B cell (primary cell): Measurements from ENCODE around the gene DYRK1A. TPM values are rescaled to one million over a fixed set of nuclear protein-coding genes. Genes with fewer than 3 reads are reported as not detected.

Source experiments
- ATAC-seq: fragments of 200-7000 bp; cut with Tn5 transposase; one replicate; pipeline ENCODE4 v1.10.0; 2021; ENCODE audit warnings: low read depth, mild to moderate bottlenecking, moderate number of reproducible peaks, moderate library complexity
- CTCF ChIA-PET: fragments of 350-600 bp; sonication (Branson Sonifier 250); formaldehyde crosslinking; loops from one replicate; lab custom pipeline; 2021; ENCODE audit warnings: antibody characterized with exemption, inconsistent platforms; lab: Charles Lee
- POLR2A ChIA-PET: fragments of 350-600 bp; sonication (Branson Sonifier 250); formaldehyde crosslinking; loops from one replicate; lab custom pipeline; 2021; ENCODE audit warnings: antibody characterized with exemption; lab: Charles Lee
- DNase-seq: peaks from one replicate; pipeline ENCODE4 v3.0.0; 2013
- H2AFZ ChIP-seq: 2 replicates; pipeline ENCODE4 v1.6.1; 2012; ENCODE audit warnings: mild to moderate bottlenecking, low read depth, low read length; ENCODE audit not compliant: insufficient read depth, poor library complexity, severe bottlenecking
- H3K27ac ChIP-seq, 2 donors: 1 replicate in 1 of 2; 2 replicates in 1 of 2; pipeline ENCODE4 v1.5.1; 2012 to 2013; ENCODE audit warnings: low read length in 2 of 2, mild to moderate bottlenecking in 2 of 2, moderate library complexity in 1 of 2
- H3K27me3 ChIP-seq, 4 experiments: fragments of 200-600 bp in 1 of 4; sonication (generic) in 1 of 4; replicated peaks in 1 of 4; 1 replicate in 2 of 4; 2 replicates in 2 of 4; pipeline versions ENCODE4 v1.6.1 to v1.7.0; 2013 to 2016; ENCODE audit warnings: low read length in 3 of 4, mild to moderate bottlenecking in 2 of 4, mixed read lengths in 1 of 4, moderate library complexity in 1 of 4; ENCODE audit not compliant: insufficient read depth in 4 of 4, control insufficient read depth in 3 of 4; ENCODE audit errors: control extremely low read depth in 1 of 4
- H3K36me3 ChIP-seq, 2 experiments: replicated peaks in 1 of 2; 1 replicate in 1 of 2; 2 replicates in 1 of 2; pipeline versions ENCODE4 v1.6.1 to v1.7.1; 2013; ENCODE audit warnings: low read length in 1 of 2; ENCODE audit not compliant: insufficient read depth in 2 of 2, control insufficient read depth in 1 of 2; ENCODE audit errors: control extremely low read depth in 1 of 2, extremely low read depth in 1 of 2
- H3K4me1 ChIP-seq, 2 donors: fragments of 200-600 bp in 1 of 2; sonication (generic) in 1 of 2; 1 replicate in 1 of 2; 2 replicates in 1 of 2; pipeline versions ENCODE4 v1.5.1 to v1.6.1; 2013 to 2017; ENCODE audit warnings: low read length in 2 of 2; ENCODE audit not compliant: control insufficient read depth in 2 of 2, insufficient read depth in 2 of 2
- H3K4me2 ChIP-seq: replicated peaks from 2 replicates; pipeline ENCODE3; 2012; ENCODE audit warnings: mild to moderate bottlenecking, low read depth, low read length; ENCODE audit not compliant: poor library complexity, severe bottlenecking
- H3K4me3 ChIP-seq, 5 experiments: fragments of 200-600 bp in 1 of 5; sonication (generic) in 1 of 5; 1 replicate in 3 of 5; 2 replicates in 2 of 5; pipeline versions ENCODE4 v1.5.1 to v1.7.0; 2011 to 2016; ENCODE audit warnings: low read length in 4 of 5, mild to moderate bottlenecking in 4 of 5, low read depth in 2 of 5, control low read depth in 1 of 5, moderate library complexity in 1 of 5; ENCODE audit not compliant: insufficient read depth in 1 of 5; ENCODE audit errors: control extremely low read depth in 1 of 5, extremely low read depth in 1 of 5
- H3K79me2 ChIP-seq: fragments of 200-600 bp; sonication (generic); one replicate; pipeline ENCODE4 v1.6.0; 2016; ENCODE audit warnings: low read length; ENCODE audit not compliant: control insufficient read depth, insufficient read depth
- H3K9ac ChIP-seq: fragments of 200-600 bp; sonication (generic); 2 replicates; pipeline ENCODE4 v1.6.1; 2017; ENCODE audit warnings: mild to moderate bottlenecking, low read length, moderate library complexity
- H3K9me3 ChIP-seq, 3 donors: one replicate each; pipeline versions ENCODE4 v1.6.1 to v1.7.1; 2013; ENCODE audit warnings: low read length in 2 of 3; ENCODE audit not compliant: control insufficient read depth in 2 of 3, insufficient read depth in 1 of 3; ENCODE audit errors: control extremely low read depth in 1 of 3
- H4K20me1 ChIP-seq: 2 replicates; pipeline ENCODE4 v1.6.0; 2012; ENCODE audit warnings: mild to moderate bottlenecking, low read length; ENCODE audit not compliant: insufficient read depth, control insufficient read depth, poor library complexity, severe bottlenecking
- H3K27ac Mint-ChIP-seq: one replicate; pipeline ENCODE4 v1.8.0; 2021; ENCODE audit warnings: mixed read lengths
- H3K27me3 Mint-ChIP-seq: one replicate; pipeline ENCODE4 v1.8.0; 2021; ENCODE audit warnings: mixed read lengths
- H3K4me1 Mint-ChIP-seq: one replicate; pipeline ENCODE4 v1.8.0; 2021; ENCODE audit warnings: mixed read lengths
- H3K4me3 Mint-ChIP-seq: one replicate; pipeline ENCODE4 v1.8.0; 2021; ENCODE audit warnings: mixed read lengths
- H3K9me3 Mint-ChIP-seq: one replicate; pipeline ENCODE4 v1.8.0; 2022; ENCODE audit warnings: mixed read lengths; ENCODE audit not compliant: insufficient read depth
- CTCF ChIP-seq: fragments of 200-600 bp; IDR thresholded peaks from one replicate; pipeline ENCODE4 v1.8.0; 2022; ENCODE audit warnings: antibody characterized with exemption, mild to moderate bottlenecking
- EZH2 ChIP-seq: IDR thresholded peaks from 2 replicates; pipeline ENCODE4 v1.6.1; 2012; ENCODE audit warnings: borderline replicate concordance, low read depth, mild to moderate bottlenecking, moderate library complexity, low read length; ENCODE audit not compliant: insufficient read depth, poor library complexity, severe bottlenecking
- WGBS: methylation state at CpG from one replicate; pipeline ENCODE4 v1.1.5; 2013; ENCODE audit warnings: missing lambda C conversion rate; ENCODE audit not compliant: insufficient coverage; 5-methylcytosine and 5-hydroxymethylcytosine counted together
- intact Hi-C: fragments of 100-400 bp; cut with micrococcal nuclease; formaldehyde crosslinking; loops from one replicate; pipeline ENCODE4 v1.10.0; 2022
- polyA plus RNA-seq: library from polyadenylated mRNA; depleted of rRNA; stranded (reverse); fragments of >200 nt; gene quantifications from 2 replicates; pipeline ENCODE4 v1.2.3, GENCODE V29; 2012
- total RNA-seq, 2 donors: library from RNA; stranded (reverse); fragments of 120-200 nt in 1 of 2; gene quantifications; 1 replicate in 1 of 2; 2 replicates in 1 of 2; pipeline versions ENCODE4 v1.2.3 to v1.2.4, GENCODE V29; 2013 to 2022

The DYRK1A gene
- total and polyA plus RNA-seq, 2 donors (not counting 1 experiment from before 2014, with no cell fraction given) = 46.6 to 147 TPM

GRCh38 chr21:37341254-37341960 lies 25.2 kb upstream of the DYRK1A start:
- no peak overlapping the region for H3K4me3 Mint-ChIP-seq
- no peak overlapping the region for H3K4me2 ChIP-seq
- no peaks in the 10 kb centered on the region for H4K20me1 ChIP-seq
- no peak overlapping the region for H3K27ac ChIP-seq
- POLR2A ChIA-PET = no interaction called here
- DNase-seq (no peak), ATAC-seq (no peak)
- H2AFZ ChIP-seq = no peak overlapping the region
- intact Hi-C loops = no loop called here
- no peaks in the 10 kb centered on the region for H3K4me1 ChIP-seq
- peaks cover 12% of the 10 kb centered on the region for H3K27me3 Mint-ChIP-seq
- no peak overlapping the region for H3K4me3 ChIP-seq
- WGBS = 89% methylated on average over 3 of the region's 8 CpGs
- no peaks in the 10 kb centered on the region for H3K27me3 ChIP-seq
- TF ChIP-seq CTCF (no peak), EZH2 (no peak)
- H3K9ac ChIP-seq = no peak overlapping the region
- no peaks in the 10 kb centered on the region for H3K36me3 ChIP-seq
- H3K9me3 Mint-ChIP-seq = no peaks in the 10 kb centered on the region
- H3K4me1 Mint-ChIP-seq = no peaks in the 10 kb centered on the region
- no peak overlapping the region for H3K27ac Mint-ChIP-seq
- CTCF ChIA-PET = no interaction called here
- H3K79me2 ChIP-seq = no peaks in the 10 kb centered on the region
- peaks cover 0 to 15% (median 2%) of the 10 kb centered on the region in 3 donors for H3K9me3 ChIP-seq

- Histone ChIP-seq H3K36me3 (no peaks in the 10 kb centered on the region), H3K79me2 (no peaks in the 10 kb centered on the region), H3K27me3 (no peaks in the 10 kb centered on the region), H4K20me1 (no peaks in the 10 kb centered on the region), H3K9ac (no peak overlapping the region), H3K4me2 (no peak overlapping the region), H2AFZ (no peak overlapping the region), H3K27ac (no peak overlapping the region), H3K4me1 (no peaks in the 10 kb centered on the region), H3K4me3 (no peak overlapping the region), H3K9me3 (peaks cover 0 to 15% (median 3%) of the 10 kb centered on the region in 3 donors)
- WGBS = 80% methylated on average over 3 of the region's 9 CpGs
- no peaks in the 10 kb centered on the region for H3K4me1 Mint-ChIP-seq
- no peaks in the 10 kb centered on the region for H3K9me3 Mint-ChIP-seq
- H3K27ac Mint-ChIP-seq = no peak overlapping the region
- ATAC-seq (no peak), DNase-seq (no peak)
- POLR2A ChIA-PET = no interaction called here
- H3K4me3 Mint-ChIP-seq = no peak overlapping the region
- CTCF ChIA-PET = no interaction called here
- TF ChIP-seq CTCF (no peak), EZH2 (no peak)
- intact Hi-C loops = no loop called here
- peaks cover 12% of the 10 kb centered on the region for H3K27me3 Mint-ChIP-seq
Measured at GRCh38 chr21:37342046-37342632, 24.4 kb upstream of the DYRK1A start.
